ENCODE results near the gene SUV39H2. TPM values are rescaled to one million over a fixed set of nuclear protein-coding genes. Genes with fewer than 3 reads are reported as not detected.

SUV39H2 gene
- total RNA-seq, 1 experiment from 2014 or later = 6.4 TPM

DNA sequence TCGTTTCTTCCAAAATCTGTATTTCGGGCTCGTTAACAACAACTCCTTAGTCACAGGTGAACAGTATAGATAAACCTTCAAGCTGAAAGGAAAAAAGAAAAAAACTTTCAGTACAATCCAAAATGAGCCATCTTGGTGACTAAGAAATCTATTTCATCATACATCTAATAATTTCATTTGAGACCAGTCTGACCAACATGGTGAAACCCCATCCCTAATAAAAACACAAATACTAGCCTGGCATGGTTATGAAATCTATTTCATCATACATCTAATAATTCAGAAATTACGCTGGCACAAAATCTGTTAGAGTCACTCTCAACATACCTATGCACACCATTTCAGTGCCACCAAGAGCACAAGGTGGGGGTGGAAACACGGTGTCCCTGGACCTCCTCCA, 66.4 kb downstream of the SUV39H2 start:
- Histone ChIP-seq H4K20me1 (ENCODE audit: low read length) (no peaks in the 10 kb centered on the region), H3K4me3 (ENCODE audit: low read length) (no peak overlapping the region), H3K9me3 (ENCODE audit: low read length) (no peaks in the 10 kb centered on the region), H3K27me3 (ENCODE audit: low read length) (no peaks in the 10 kb centered on the region), H3K4me1 (ENCODE audit: insufficient read depth, low read length) (no peaks in the 10 kb centered on the region), H3K79me2 (ENCODE audit: low read length) (0 out of 2 replicates have a peak, but pooled peaks cover 4% of the 10 kb centered on the region), H3K9ac (ENCODE audit: low read length) (no peak overlapping the region), H3K27ac (ENCODE audit: low read length) (no peak overlapping the region), H3K9me2 (replicated peaks; ENCODE audit: low read length) (no peaks in the 10 kb centered on the region), H2AFZ (ENCODE audit: low read length) (no peak overlapping the region), H3K36me3 (ENCODE audit: low read depth, low read length) (no peaks in the 10 kb centered on the region), H3F3A (ENCODE audit: low read length, unreplicated experiment) (no peaks in the 10 kb centered on the region), H3K4me2 (ENCODE audit: low read length) (no peak overlapping the region)
- DNase-seq (peak; percentile 3), ATAC-seq (no peak)
- TF ChIP-seq EZH2phosphoT487 (IDR thresholded peaks at IDR 0.05; ENCODE audit: borderline replicate concordance, low read length) (no peak), EZH2 (IDR thresholded peaks at IDR 0.05; ENCODE audit: low read length, unreplicated experiment) (no peak), CTCF (conservative IDR thresholded peaks at IDR 0.05; ENCODE audit: low read depth, low read length) (no peak)
- intact Hi-C loops (cut with micrococcal nuclease) = no loop called here
- ChIA-PET CTCF (no interaction called here), POLR2A (ENCODE audit: unreplicated experiment) (no interaction called here)
- no TSS peak for BruUV-seq (replicated peaks)

DNA sequence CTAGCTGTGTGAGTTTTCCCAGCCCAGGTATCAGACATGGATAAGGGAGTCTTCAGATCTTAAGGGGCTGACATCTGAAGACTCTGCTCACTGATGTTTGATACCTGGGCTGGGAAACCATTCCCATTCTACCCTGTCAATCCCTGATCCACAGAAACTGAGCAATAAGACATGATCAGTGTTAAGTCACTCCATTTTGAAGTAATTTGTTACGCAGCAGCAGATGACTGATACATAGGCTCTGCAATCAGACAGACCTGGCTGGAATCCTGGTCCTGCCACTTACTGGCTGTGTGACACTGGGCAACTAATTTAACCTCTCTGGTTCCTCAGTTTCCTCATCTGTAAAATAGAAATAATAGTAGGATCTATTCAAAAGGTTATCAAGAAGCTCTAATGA, 68.6 kb downstream of the SUV39H2 start:
- Histone ChIP-seq H3K9me2 (replicated peaks; ENCODE audit: low read length) (no peaks in the 10 kb centered on the region), H3K9me3 (ENCODE audit: low read length) (no peaks in the 10 kb centered on the region), H3K36me3 (ENCODE audit: low read depth, low read length) (no peaks in the 10 kb centered on the region), H3K4me2 (ENCODE audit: low read length) (no peak overlapping the region), H3F3A (ENCODE audit: low read length, unreplicated experiment) (no peaks in the 10 kb centered on the region), H3K27ac (ENCODE audit: low read length) (no peak overlapping the region), H2AFZ (ENCODE audit: low read length) (no peak overlapping the region), H3K27me3 (ENCODE audit: low read length) (no peaks in the 10 kb centered on the region), H4K20me1 (ENCODE audit: low read length) (no peaks in the 10 kb centered on the region), H3K9ac (ENCODE audit: low read length) (no peak overlapping the region), H3K4me3 (ENCODE audit: low read length) (no peak overlapping the region), H3K4me1 (ENCODE audit: insufficient read depth, low read length) (no peaks in the 10 kb centered on the region), H3K79me2 (ENCODE audit: low read length) (peaks cover 25% of the 10 kb centered on the region)
- intact Hi-C loops (cut with micrococcal nuclease) = no loop called here
- POLR2A ChIA-PET (ENCODE audit: unreplicated experiment) = no interaction called here
- TF ChIP-seq CTCF (conservative IDR thresholded peaks at IDR 0.05; ENCODE audit: low read depth, low read length) (no peak), EZH2 (IDR thresholded peaks at IDR 0.05; ENCODE audit: low read length, unreplicated experiment) (no peak), EZH2phosphoT487 (IDR thresholded peaks at IDR 0.05; ENCODE audit: borderline replicate concordance, low read length) (no peak)
- ATAC-seq (no peak), DNase-seq (no peak)
- CTCF ChIA-PET = no interaction called here
- no TSS peak for BruUV-seq (replicated peaks)

DNA sequence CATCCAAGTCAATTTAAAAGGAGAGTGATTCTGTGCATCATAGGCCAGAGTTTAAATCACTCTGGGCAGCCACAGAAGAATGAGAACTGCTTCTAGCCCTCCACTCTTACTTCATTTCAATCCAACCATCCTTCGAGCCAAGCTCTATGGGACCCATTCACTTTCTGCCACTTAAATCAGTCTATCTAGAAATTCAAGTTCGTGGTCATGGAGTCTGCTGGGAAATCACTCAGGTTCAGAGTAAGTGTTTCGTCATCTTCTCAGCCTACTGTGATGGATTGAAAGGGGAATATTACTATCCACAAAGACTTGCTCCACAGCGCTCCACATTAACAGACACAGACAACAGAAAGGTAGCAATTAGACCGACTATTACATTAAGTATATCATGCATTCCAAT, 70.6 kb downstream of the SUV39H2 start:
- intact Hi-C loops (cut with micrococcal nuclease) = no loop called here
- DNase-seq = no peak
- Histone ChIP-seq H2AFZ (ENCODE audit: low read length) (no peak overlapping the region), H3K4me2 (ENCODE audit: low read length) (no peak overlapping the region), H3K9me3 (ENCODE audit: low read length) (no peaks in the 10 kb centered on the region), H3K4me1 (ENCODE audit: insufficient read depth, low read length) (peaks cover 5% of the 10 kb centered on the region; the same call in 1 of the 2 replicates), H3K27me3 (ENCODE audit: low read length) (no peaks in the 10 kb centered on the region), H3K79me2 (ENCODE audit: low read length) (peaks cover 40% of the 10 kb centered on the region), H3K4me3 (ENCODE audit: low read length) (no peak overlapping the region), H3K9me2 (replicated peaks; ENCODE audit: low read length) (no peaks in the 10 kb centered on the region), H3K9ac (ENCODE audit: low read length) (no peak overlapping the region), H3K36me3 (ENCODE audit: low read depth, low read length) (no peaks in the 10 kb centered on the region), H3F3A (ENCODE audit: low read length, unreplicated experiment) (no peaks in the 10 kb centered on the region), H4K20me1 (ENCODE audit: low read length) (no peaks in the 10 kb centered on the region), H3K27ac (ENCODE audit: low read length) (no peak overlapping the region)
- ChIA-PET CTCF (no interaction called here), POLR2A (ENCODE audit: unreplicated experiment) (no interaction called here)
- TF ChIP-seq EZH2 (IDR thresholded peaks at IDR 0.05; ENCODE audit: low read length, unreplicated experiment) (no peak), CTCF (conservative IDR thresholded peaks at IDR 0.05; ENCODE audit: low read depth, low read length) (no peak), EZH2phosphoT487 (IDR thresholded peaks at IDR 0.05; ENCODE audit: borderline replicate concordance, low read length) (no peak)
- BruUV-seq (replicated peaks) = no TSS peak
- no peak for ATAC-seq

Data from PC-3 (cell line).